Upper lobe of left lung (tissue), 6 donors: ENCODE data around the gene ZNF763. TPM values are rescaled to one million over a fixed set of nuclear protein-coding genes. Genes with fewer than 3 reads are reported as not detected.
A peak's percentile ranks its signal among the peaks of the same experiment; 100 is the strongest.
"Not testable (repeated sequence)": the region's sequence is repeated elsewhere in the genome, so short reads cannot be mapped to it uniquely, and the experiment has no call there.

Experiments
- ATAC-seq, 2 donors: fragments of 200-7000 bp; cut with Tn5 transposase; one replicate each; pipeline ENCODE4 v1.9.1; 2022; ENCODE audit warnings: mild to moderate bottlenecking in 2 of 2, moderate library complexity in 2 of 2; ENCODE audit not compliant: low FRiP score in 2 of 2
- DNase-seq, 2 donors: peaks; one replicate each; pipeline ENCODE4 v3.0.0-alpha.2; 2019 to 2020
- H3K27ac ChIP-seq, 4 donors: fragments of 200-600 bp; sonication (generic); one replicate each; pipeline ENCODE4 v1.5.1; 2016 to 2019
- H3K27me3 ChIP-seq, 4 donors: fragments of 200-600 bp; sonication (generic); one replicate each; pipeline ENCODE4 v1.5.1; 2017 to 2019
- H3K36me3 ChIP-seq, 4 donors: fragments of 200-600 bp; sonication (generic); one replicate each; pipeline ENCODE4 v1.5.1; 2016 to 2019
- H3K4me1 ChIP-seq, 4 donors: fragments of 200-600 bp; sonication (generic); one replicate each; pipeline ENCODE4 v1.5.1; 2018 to 2019
- H3K4me3 ChIP-seq, 4 donors: fragments of 200-600 bp; sonication (generic); one replicate each; pipeline ENCODE4 v1.5.1; 2017 to 2019; ENCODE audit warnings: mild to moderate bottlenecking in 2 of 4, moderate library complexity in 1 of 4
- H3K9me3 ChIP-seq, 4 donors: fragments of 200-600 bp; sonication (generic); one replicate each; pipeline ENCODE4 v1.5.1; 2018 to 2019
- EP300 ChIP-seq, 4 donors: sonication (generic); formaldehyde crosslinking; IDR thresholded peaks; one replicate each; pipeline ENCODE4 v1.5.1; 2017; ENCODE audit warnings: antibody characterized with exemption in 4 of 4, control low read depth in 2 of 4
- POLR2A ChIP-seq, 4 donors: fragments of 450-650 bp; IDR thresholded peaks; one replicate each; pipeline ENCODE4 v1.5.1; 2016 to 2017; ENCODE audit warnings: antibody characterized with exemption in 4 of 4, mild to moderate bottlenecking in 2 of 4
- POLR2AphosphoS5 ChIP-seq, 2 donors: sonication (generic); formaldehyde crosslinking; IDR thresholded peaks; one replicate each; pipeline ENCODE4 v1.5.1; 2017; ENCODE audit warnings: antibody characterized with exemption in 2 of 2
- WGBS, 2 donors: methylation state at CpG; one replicate each; pipeline ENCODE4 v1.1.5; 2017 to 2018; 5-methylcytosine and 5-hydroxymethylcytosine counted together
- total RNA-seq, 6 donors: library from RNA; depleted of rRNA in 4 of 6; stranded (reverse); fragments of >200 nt in 4 of 6; gene quantifications; one replicate each; pipeline versions ENCODE4 v1.1.0 to v1.2.1, GENCODE V29; 2016 to 2021
- TF ChIP-seq, protein P1 (sequence below), 6 experiments: fragments of 450-650 bp in 4 of 6; fragments of 200-600 bp in 2 of 6; sonication (generic) in 2 of 6; IDR thresholded peaks; one replicate each; pipeline ENCODE4 v1.5.1; 2016 to 2019; ENCODE audit warnings: antibody characterized with exemption in 6 of 6
- donor health status: DM: no; HTN: no; CAD: no; lungs with moderate emphysema.
- donor health status: DM: no; HTN: yes; CAD: no; lungs with severe emphysema.

Gene ZNF763
- total RNA-seq, 6 donors from 2014 or later, result 2.4 to 9.4 (median 5.9) TPM

DNA sequence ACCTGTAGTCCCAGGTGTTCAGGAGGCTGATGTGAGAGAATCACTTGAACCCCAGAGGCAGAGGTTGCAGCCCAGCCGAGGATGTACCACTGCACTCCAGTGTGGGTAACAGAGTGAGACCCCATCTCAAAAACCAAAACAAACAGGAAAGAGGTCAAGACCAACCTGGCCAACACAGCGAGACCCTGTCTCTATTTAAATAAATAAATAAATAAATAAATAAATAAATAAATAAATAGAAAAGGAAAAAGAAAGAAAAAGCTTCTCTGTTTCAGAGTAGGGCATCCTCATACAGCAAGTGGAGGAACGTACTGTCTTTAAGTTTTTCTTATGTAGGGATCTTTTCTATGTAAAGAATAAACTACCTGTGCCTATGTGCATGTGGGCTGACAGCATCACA is 37.6 kb upstream of the ZNF763 start:
- peaks cover 0 to 4% (median 1%) of the 10 kb centered on the region in 4 donors for H3K9me3 ChIP-seq

GRCh38 chr19:11931051-11931450 is 33.8 kb upstream of the ZNF763 start:
- ATAC-seq (no peak), DNase-seq (peak in 1 of 2 donors; percentile 37)
- H3K4me3 ChIP-seq, result no peak overlapping the region
- no peaks in the 10 kb centered on the region for H3K27me3 ChIP-seq
- peaks cover 0 to 22% (median 16%) of the 10 kb centered on the region in 4 donors for H3K9me3 ChIP-seq
- peaks cover 0 to 3% (median 0%) of the 10 kb centered on the region in 4 donors for H3K36me3 ChIP-seq
- no peak for TF ChIP-seq EP300 (IDR thresholded peaks at IDR 0.05)
- TF ChIP-seq, protein P1, sequence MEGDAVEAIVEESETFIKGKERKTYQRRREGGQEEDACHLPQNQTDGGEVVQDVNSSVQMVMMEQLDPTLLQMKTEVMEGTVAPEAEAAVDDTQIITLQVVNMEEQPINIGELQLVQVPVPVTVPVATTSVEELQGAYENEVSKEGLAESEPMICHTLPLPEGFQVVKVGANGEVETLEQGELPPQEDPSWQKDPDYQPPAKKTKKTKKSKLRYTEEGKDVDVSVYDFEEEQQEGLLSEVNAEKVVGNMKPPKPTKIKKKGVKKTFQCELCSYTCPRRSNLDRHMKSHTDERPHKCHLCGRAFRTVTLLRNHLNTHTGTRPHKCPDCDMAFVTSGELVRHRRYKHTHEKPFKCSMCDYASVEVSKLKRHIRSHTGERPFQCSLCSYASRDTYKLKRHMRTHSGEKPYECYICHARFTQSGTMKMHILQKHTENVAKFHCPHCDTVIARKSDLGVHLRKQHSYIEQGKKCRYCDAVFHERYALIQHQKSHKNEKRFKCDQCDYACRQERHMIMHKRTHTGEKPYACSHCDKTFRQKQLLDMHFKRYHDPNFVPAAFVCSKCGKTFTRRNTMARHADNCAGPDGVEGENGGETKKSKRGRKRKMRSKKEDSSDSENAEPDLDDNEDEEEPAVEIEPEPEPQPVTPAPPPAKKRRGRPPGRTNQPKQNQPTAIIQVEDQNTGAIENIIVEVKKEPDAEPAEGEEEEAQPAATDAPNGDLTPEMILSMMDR (IDR thresholded peaks at IDR 0.05), result no peak
- no peak for TF ChIP-seq POLR2AphosphoS5 (IDR thresholded peaks at IDR 0.05)
- TF ChIP-seq POLR2A (IDR thresholded peaks at IDR 0.05), result no peak
- 79 to 84% methylated on average over 3 of the region's 3 CpGs for WGBS, 2 donors
- H3K27ac ChIP-seq, result no peak overlapping the region
- H3K4me1 ChIP-seq, result peaks cover 3 to 14% (median 8%) of the 10 kb centered on the region in 4 donors

More for the DNA sequence above, 37.6 kb upstream of the ZNF763 start:
- no peaks in the 10 kb centered on the region for H3K27me3 ChIP-seq
- peaks cover 18 to 32% (median 20%) of the 10 kb centered on the region in 4 donors for H3K4me1 ChIP-seq
- DNase-seq (no peak), ATAC-seq (no peak)
- 95 to 96% methylated on average over 3 of the region's 3 CpGs for WGBS, 2 donors
- TF ChIP-seq, protein P1 (IDR thresholded peaks at IDR 0.05), result no peak
- H3K36me3 ChIP-seq, result no peaks in the 10 kb centered on the region
- H3K27ac ChIP-seq, result no peak overlapping the region
- H3K4me3 ChIP-seq, result no peak overlapping the region

DNA sequence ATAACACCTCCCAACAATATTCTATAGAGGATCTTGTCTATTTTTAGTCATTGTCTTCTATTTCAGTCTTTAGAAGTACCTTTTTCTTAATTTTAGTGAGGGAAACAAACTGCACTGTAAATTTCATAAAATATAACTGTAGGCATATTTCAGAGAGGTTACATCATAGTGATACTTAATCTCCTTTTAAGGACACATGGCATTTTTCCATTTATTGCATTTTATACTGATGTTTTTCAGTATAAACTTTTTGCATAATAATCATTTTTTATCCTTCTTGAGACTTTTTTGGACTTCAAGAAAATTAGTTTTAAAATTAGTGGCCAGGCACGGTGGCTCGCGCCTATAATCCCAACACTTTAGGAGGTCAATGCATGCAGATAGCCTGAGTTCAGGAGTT is 33.3 kb upstream of the ZNF763 start:
- no peak overlapping the region for H3K4me3 ChIP-seq
- 95 to 97% methylated on average over 3 of the region's 3 CpGs for WGBS, 2 donors
- TF ChIP-seq POLR2A (IDR thresholded peaks at IDR 0.05) (no peak), EP300 (IDR thresholded peaks at IDR 0.05) (no peak), POLR2AphosphoS5 (IDR thresholded peaks at IDR 0.05) (no peak)
- TF ChIP-seq, protein P1 (IDR thresholded peaks at IDR 0.05), result no peak
- H3K27me3 ChIP-seq, result no peaks in the 10 kb centered on the region
- no peak for ATAC-seq
- no peak for DNase-seq
- H3K36me3 ChIP-seq, result peaks cover 0 to 3% (median 0%) of the 10 kb centered on the region in 4 donors
- no peak overlapping the region for H3K27ac ChIP-seq
- H3K4me1 ChIP-seq, result peaks cover 0 to 10% (median 3%) of the 10 kb centered on the region in 4 donors
- H3K9me3 ChIP-seq, result peaks cover 0 to 22% (median 16%) of the 10 kb centered on the region in 4 donors

DNA sequence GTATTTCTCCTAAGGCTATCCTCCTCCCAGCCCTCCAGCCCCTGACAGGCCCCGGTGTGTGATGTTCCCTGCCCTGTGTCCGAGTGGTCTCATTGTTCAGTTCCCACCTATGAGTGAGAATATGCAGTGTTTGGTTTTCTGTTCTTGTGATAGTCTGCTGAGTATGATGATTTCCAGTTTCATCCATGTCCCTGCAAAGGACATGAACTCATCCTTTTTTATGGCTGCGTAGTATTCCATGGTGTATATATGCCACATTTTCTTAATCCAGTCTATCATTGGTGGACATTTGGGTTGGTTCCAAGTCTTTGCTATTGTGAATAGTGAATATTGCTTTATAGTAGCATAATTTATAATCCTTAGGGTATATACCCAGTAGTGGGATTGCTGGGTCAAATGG is 29.0 kb upstream of the ZNF763 start:
- H3K36me3 ChIP-seq, result peaks cover 0 to 12% (median 10%) of the 10 kb centered on the region in 4 donors
- not testable (repeated sequence) for H3K4me3 ChIP-seq, DNase-seq, H3K27me3 ChIP-seq, H3K27ac ChIP-seq, H3K4me1 ChIP-seq, ATAC-seq
- peaks cover 0 to 51% (median 44%) of the 10 kb centered on the region in 4 donors for H3K9me3 ChIP-seq
- WGBS, 2 donors, result 98 to 100% methylated on average over 3 of the region's 3 CpGs

- Histone ChIP-seq H3K9me3 (peaks cover 24 to 73% (median 64%) of the 10 kb centered on the region in 4 donors), H3K36me3 (peaks cover 0 to 29% (median 26%) of the 10 kb centered on the region in 4 donors)
- not testable (repeated sequence) for H3K27me3 ChIP-seq, H3K4me1 ChIP-seq, H3K4me3 ChIP-seq, DNase-seq, H3K27ac ChIP-seq, ATAC-seq
- 96 to 98% methylated on average over 3 of the region's 3 CpGs for WGBS, 2 donors
Measured at GRCh38 chr19:11938383-11938782, 26.5 kb upstream of the ZNF763 start.

GRCh38 chr19:11941361-11941887 is 23.4 kb upstream of the ZNF763 start:
- H3K27ac ChIP-seq, H3K27me3 ChIP-seq, H3K4me3 ChIP-seq, ATAC-seq, H3K4me1 ChIP-seq: not testable (repeated sequence)
- WGBS, 2 donors, result 95 to 98% methylated on average over 6 to 27 of the region's 29 CpGs
- Histone ChIP-seq H3K9me3 (peaks cover 53 to 90% (median 81%) of the 10 kb centered on the region in 4 donors), H3K36me3 (peaks cover 0 to 53% (median 33%) of the 10 kb centered on the region in 4 donors)
- peak in 1 of 2 donors; percentile 56 for DNase-seq
